ENCODE data around the gene CHTF18.
"Not testable (repeated sequence)": the region's sequence is repeated elsewhere in the genome, so short reads cannot be mapped to it uniquely, and the experiment has no call there.

The CHTF18 gene

GRCh38 chr16:832652-833336, 44.4 kb downstream of the CHTF18 start:
- DNase-seq: no peak

GRCh38 chr16:833411-833810, 45.0 kb downstream of the CHTF18 start:
- DNase-seq: no peak

DNA sequence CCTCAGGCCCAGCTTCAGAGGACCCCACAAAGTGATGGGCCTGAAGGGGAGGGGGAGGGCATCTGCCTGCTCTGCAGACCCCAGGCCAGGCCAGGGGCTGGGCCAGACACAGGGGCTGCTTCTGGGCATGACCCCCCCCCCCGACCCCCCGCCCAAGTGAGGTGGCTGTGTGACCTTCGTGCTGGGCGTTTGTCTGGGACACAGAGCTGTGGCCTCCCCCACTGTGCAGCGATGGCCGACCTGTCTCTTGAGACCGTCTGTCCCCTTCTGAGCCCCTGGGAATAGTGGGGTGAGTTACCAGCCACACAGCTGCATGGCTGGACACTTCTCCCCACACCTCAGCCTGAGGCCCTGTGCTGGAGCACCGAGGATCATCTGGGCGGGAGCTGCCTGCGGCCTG, 47.0 kb downstream of the CHTF18 start:
- DNase-seq: no peak

GRCh38 chr16:836221-836620, 47.8 kb downstream of the CHTF18 start:
- DNase-seq: no peak

DNA sequence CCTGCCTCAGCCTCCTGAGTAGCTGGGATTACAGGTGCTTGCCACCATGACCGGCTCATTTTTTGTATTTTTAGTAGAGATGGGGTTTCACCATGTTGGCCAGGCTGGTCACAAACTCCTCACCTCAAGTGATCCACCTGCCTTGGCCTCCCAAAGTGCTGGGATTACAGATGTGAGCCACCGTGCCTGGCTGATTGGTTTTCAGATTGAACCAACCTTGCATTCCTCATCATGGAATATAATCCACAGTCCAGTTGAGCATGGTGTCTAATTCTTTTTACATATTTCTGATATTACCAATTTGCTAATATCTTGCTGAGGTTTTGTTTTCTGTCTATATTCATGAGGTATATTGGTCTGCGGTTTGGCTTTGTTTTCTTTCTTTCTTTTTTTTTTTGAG, 48.4 kb downstream of the CHTF18 start:
- DNase-seq: not testable (repeated sequence)

GRCh38 chr16:838741-839140, 50.3 kb downstream of the CHTF18 start:
- DNase-seq: no peak

DNA sequence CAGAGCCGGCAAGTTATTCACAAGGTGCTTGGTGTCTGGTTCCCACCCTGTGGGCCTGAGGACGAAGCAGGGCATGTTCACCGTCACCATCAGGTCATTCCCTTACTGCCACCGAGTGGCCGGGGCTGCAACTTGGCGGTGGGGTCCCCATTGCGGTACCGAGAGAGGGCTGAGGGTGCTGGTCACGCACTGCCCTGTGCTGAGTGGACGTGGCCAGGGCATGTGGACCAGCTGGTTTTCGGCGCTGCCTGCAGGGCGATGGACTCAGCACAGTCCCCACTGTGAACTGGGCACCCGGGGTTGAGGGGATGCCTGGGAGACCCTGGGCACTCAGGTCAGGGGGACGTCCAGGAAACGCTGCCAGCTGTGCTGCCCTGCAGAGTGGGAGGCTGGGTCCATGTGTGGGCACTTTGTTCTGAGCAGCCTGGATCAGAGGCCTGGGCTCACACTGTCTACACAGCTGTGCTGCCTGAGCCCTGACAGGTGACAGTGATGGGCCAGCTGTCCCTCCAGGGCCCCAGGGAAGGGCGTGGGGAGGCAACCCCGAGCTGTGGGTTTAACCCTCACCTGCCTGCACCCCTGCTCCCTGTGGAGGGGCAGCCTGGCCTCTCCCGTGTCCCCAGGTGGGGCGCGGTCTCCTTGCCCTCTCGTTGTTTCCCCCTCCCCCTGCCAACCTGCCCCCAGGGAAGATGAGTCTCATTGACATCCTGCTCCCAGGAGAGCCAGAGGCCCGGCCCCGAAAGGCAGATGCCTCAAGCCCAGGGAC, 51.4 kb downstream of the CHTF18 start:
- DNase-seq: no peak

- DNase-seq: no peak
These were observed 52.4 kb downstream of the CHTF18 start for GRCh38 chr16:840561-841454.

DNA sequence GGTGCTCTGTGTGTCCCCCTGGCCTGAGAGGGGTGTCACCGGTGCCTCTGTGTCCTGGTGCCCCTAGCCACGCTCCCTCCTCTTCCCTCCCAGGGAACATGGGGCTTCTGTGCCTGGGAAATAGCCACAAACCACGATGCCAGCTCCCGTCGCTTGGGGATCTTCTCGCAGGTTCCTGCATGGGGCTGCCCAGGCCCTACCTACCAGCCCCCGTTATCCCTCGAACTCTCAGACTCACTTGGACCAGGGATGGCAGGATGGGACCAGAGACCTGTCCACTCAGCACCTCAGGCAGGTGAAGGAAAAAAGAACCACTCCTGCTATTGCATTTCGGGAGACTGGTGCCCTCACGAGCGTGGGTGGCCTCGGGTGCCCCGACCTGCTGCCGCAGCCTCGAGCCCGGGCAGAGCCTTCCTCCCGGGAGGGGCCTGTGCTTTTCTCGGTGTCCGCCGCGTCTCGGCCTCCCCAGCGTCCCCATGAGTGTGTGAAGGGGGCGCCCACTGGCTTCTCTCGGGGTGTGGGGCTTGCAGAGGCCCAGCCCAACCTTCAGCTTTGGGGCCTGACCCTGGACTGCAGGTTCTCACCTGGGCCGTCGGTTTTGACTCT, 53.1 kb downstream of the CHTF18 start:
- no peak for DNase-seq

- DNase-seq: no peak
These were observed 53.6 kb downstream of the CHTF18 start for GRCh38 chr16:842061-842476.

DNA sequence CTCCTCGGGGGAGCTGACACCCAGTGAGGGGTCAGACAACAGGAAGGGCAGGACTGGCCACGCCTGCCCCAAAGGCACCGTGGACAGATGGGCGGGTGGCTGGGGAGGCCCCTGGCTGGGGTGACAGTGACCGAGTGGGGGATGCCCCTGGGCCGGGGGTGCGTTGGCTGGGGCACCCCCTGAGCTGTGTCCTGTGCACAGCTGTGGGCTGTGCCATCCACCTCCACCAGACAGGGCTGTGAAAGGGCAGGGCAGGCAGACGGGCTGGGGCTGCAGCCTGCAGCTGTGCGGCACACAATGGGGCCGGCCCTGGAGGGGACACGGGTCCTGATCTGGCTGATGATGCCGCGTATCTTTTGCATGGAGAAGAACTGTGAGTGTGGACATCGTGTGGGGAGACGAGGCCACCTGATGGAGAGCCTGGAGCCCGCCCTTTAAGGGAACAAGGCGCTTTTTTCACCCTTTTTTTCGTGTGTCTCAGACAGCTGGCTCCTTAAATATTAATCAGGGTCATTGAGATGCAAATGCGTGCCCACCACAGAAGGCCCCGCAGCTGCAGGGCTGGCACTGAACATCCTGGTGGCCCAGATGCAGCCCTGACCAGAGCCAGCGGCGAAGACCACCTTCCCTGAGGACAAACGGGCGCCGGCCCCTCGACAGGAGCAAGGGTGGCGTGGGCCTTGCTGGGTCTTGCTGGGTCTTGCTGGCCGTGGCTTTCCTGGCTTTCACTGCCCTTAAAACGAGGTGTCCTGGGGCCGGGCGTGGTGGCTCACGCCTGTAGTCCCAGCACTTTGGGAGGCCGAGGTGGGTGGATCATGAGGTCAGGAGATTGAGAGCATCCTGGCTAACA, 54.5 kb downstream of the CHTF18 start:
- no peak for DNase-seq

- DNase-seq: no peak
These were observed 55.4 kb downstream of the CHTF18 start for GRCh38 chr16:843771-844170.

DNA sequence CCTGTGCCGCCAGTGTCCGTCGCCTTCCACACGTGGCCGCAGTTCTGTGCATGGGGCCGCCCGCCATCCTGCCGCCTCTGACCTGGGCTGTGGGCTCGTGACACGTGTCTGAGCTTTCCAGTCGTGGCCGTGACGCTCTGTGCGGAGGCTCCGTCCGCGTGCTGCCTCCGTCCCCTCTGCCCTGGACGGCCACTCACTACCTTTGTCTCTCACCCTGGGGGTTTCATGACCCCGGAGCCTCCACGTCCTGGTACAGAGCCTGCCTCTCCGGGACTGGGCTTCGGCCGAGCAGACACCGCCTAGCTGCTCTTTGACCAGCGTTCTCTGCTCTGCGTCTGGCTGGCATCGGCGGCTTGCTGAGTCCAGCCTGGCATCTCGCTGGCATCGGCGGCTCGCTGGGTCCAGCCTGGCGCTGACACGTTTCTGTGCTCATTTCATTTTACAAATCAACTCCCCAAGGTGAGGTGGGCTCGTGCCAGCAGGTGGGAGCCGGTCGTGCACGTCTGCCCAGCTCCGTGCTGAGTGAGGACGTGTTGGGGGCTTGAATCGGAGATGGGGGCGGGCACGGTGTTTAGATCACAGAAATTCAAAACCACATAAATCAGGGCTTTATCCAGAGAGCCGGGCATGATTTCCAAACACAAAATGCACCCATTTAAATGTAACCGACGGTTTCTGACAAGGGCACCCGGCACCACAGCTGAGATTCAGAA, 56.4 kb downstream of the CHTF18 start:
- no peak for DNase-seq

- DNase-seq: no peak
These were observed 56.9 kb downstream of the CHTF18 start for GRCh38 chr16:845351-845745.

DNA sequence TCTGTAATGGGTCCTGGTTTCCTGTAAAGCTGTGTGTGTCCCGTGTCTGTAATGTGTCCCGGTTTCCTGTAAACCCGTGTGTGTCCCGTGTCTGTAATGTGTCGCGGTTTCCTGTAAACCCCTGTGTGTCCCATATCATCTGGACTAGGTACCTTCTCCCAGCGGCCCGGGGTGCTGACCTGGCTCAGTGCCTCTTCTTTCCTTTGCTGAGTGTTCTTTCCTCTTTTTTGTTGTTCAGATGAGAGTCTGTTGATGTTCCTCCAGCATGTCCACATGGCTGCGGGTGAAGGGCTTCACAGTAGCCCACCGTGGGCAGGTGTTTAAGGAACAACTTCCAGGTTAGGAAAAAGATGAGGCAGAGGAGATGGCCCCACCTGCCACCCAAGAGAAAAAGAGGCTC, 58.7 kb downstream of the CHTF18 start:
- no peak for DNase-seq
